Panc1 (cell line): Measurements from ENCODE around the gene MPPE1. TPM values are rescaled to one million over a fixed set of nuclear protein-coding genes. Genes with fewer than 3 reads are reported as not detected.

ENCODE experiments used
- ATAC-seq: fragments of 200-7000 bp; cut with Tn5 transposase; 2 replicates; pipeline ENCODE4 v1.9.1; 2020; ENCODE audit warnings: mild to moderate bottlenecking, moderate library complexity
- Bru-seq: library from RNA; stranded (reverse); fragments of 400-500 nt; gene quantifications from one replicate; lab custom pipeline; 2021; lab: Mats Ljungman, UMichigan
- BruChase-seq, 2 experiments: library from RNA; stranded (reverse); fragments of 400-500 nt; gene quantifications; one replicate each; lab custom pipeline; 2021; lab: Mats Ljungman, UMichigan
- BruUV-seq: library from RNA; stranded (reverse); fragments of 400-500 nt; replicated peaks from 2 replicates; lab custom pipeline; 2021; lab: Mats Ljungman, UMichigan
- CTCF ChIA-PET: fragments of 300-600 bp; sonication (Branson Sonifier 250); formaldehyde crosslinking; loops from one replicate; lab custom pipeline; 2022; ENCODE audit warnings: antibody characterized with exemption; lab: Charles Lee
- POLR2A ChIA-PET: fragments of 300-600 bp; sonication (Branson Sonifier 250); formaldehyde crosslinking; loops from one replicate; lab custom pipeline; 2022; ENCODE audit warnings: antibody characterized with exemption; lab: Charles Lee
- DNase-seq: peaks from one replicate; pipeline ENCODE4 v3.0.0-alpha.2; 2010; ENCODE audit warnings: low read depth, low spot score
- H3K27ac ChIP-seq: 2 replicates; pipeline ENCODE4 v1.5.1; 2011; ENCODE audit warnings: mild to moderate bottlenecking, low read length, inconsistent platforms
- H3K27me3 ChIP-seq: fragments of 200-500 bp; sonication (Bioruptor generic); 2 replicates; pipeline ENCODE4 v1.6.0; 2014; ENCODE audit warnings: low read length, inconsistent platforms; ENCODE audit not compliant: control insufficient read depth, insufficient read depth
- H3K36me3 ChIP-seq: fragments of 200-500 bp; sonication (Bioruptor generic); 2 replicates; pipeline ENCODE4 v1.5.1; 2014; ENCODE audit warnings: inconsistent platforms, mild to moderate bottlenecking, low read length, moderate library complexity; ENCODE audit not compliant: control insufficient read depth, insufficient read depth
- H3K4me1 ChIP-seq: 2 replicates; pipeline ENCODE4 v1.5.1; 2011; ENCODE audit warnings: inconsistent platforms, mild to moderate bottlenecking, low read length, moderate library complexity; ENCODE audit not compliant: control insufficient read depth, insufficient read depth
- H3K4me3 ChIP-seq, 2 experiments: 2 replicates each; pipeline ENCODE4 v1.5.1; 2011 to 2012; ENCODE audit warnings: low read depth in 2 of 2, low read length in 2 of 2, mild to moderate bottlenecking in 2 of 2, inconsistent platforms in 1 of 2, moderate library complexity in 1 of 2
- H3K9me3 ChIP-seq: fragments of 200-500 bp; sonication (Bioruptor generic); 2 replicates; pipeline ENCODE4 v1.5.1; 2014; ENCODE audit warnings: low read depth, mild to moderate bottlenecking, inconsistent platforms, low read length, moderate library complexity; ENCODE audit not compliant: control insufficient read depth, insufficient read depth
- POLR2AphosphoS5 ChIP-seq: IDR thresholded peaks from 2 replicates; pipeline ENCODE4 v1.6.1; 2012; ENCODE audit warnings: mild to moderate bottlenecking, low read depth, low read length, moderate library complexity
- SIN3A ChIP-seq: IDR thresholded peaks from 2 replicates; pipeline ENCODE4 v1.6.1; 2012; ENCODE audit warnings: low read depth, mild to moderate bottlenecking, low read length, moderate library complexity, borderline replicate concordance; ENCODE audit not compliant: insufficient read depth
- TCF7L2 ChIP-seq: IDR thresholded peaks from 2 replicates; pipeline ENCODE4 v1.6.1; 2011; ENCODE audit warnings: mild to moderate bottlenecking, low read depth, low read length, inconsistent platforms
- in situ Hi-C: cut with HindIII; loops from 2 replicates; pipeline ENCODE4 v1.10.0; 2016; ENCODE audit warnings: low sequenced_read_pairs, low pct_unique_long_range_greater_than_20kb
- intact Hi-C: fragments of 100-400 bp; cut with micrococcal nuclease; formaldehyde crosslinking; loops from one replicate; pipeline ENCODE4 v1.10.0; 2022; ENCODE audit not compliant: unreplicated experiment
- long read RNA-seq: library from polyadenylated mRNA; unstranded; transcript quantifications from one replicate; pipeline ENCODE4 v2.0.0, GENCODE V29; 2021; ENCODE audit not compliant: unreplicated experiment
- polyA plus RNA-seq: library from polyadenylated mRNA; unstranded; fragments of >200 nt; gene quantifications from one replicate; pipeline ENCODE4 v1.2.1, GENCODE V29; 2012; ENCODE audit warnings: missing spikeins; ENCODE audit not compliant: insufficient read length
- total RNA-seq: library from RNA; stranded (reverse); gene quantifications from one replicate; pipeline ENCODE4 v1.2.1, GENCODE V29; 2021; ENCODE audit not compliant: unreplicated experiment
- TF ChIP-seq, protein P1 (sequence below): fragments of 450-650 bp; IDR thresholded peaks from 2 replicates; pipeline ENCODE4 v1.5.1; 2017; ENCODE audit warnings: mild to moderate bottlenecking
- TF ChIP-seq, protein P2 (sequence below), 2 experiments: IDR thresholded peaks; 2 replicates each; pipeline ENCODE4 v1.6.1; 2011 to 2012; ENCODE audit warnings: low read depth in 2 of 2, control low read depth in 1 of 2, low read length in 1 of 2, mild to moderate bottlenecking in 1 of 2, moderate library complexity in 1 of 2; ENCODE audit not compliant: insufficient read depth in 1 of 2

MPPE1 gene, protein sequence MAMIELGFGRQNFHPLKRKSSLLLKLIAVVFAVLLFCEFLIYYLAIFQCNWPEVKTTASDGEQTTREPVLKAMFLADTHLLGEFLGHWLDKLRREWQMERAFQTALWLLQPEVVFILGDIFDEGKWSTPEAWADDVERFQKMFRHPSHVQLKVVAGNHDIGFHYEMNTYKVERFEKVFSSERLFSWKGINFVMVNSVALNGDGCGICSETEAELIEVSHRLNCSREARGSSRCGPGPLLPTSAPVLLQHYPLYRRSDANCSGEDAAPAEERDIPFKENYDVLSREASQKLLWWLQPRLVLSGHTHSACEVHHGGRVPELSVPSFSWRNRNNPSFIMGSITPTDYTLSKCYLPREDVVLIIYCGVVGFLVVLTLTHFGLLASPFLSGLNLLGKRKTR
- 37.1 TPM for total RNA-seq
- 31.6 TPM for polyA plus RNA-seq
- Bru-seq, nascent RNA, result percentile 60 among the genes with signal in this experiment
- percentile 70 among the genes with signal in this experiment for BruChase-seq, experiment 1, labeled RNA remaining after a 2-hour chase
- BruChase-seq, experiment 2, labeled RNA remaining after a 6-hour chase, result percentile 69 among the genes with signal in this experiment
- long read RNA-seq, full-length matches to known transcripts, result 25 of 58 reads
- long read RNA-seq, partial matches to known transcripts, result 9 of 58 reads
- long read RNA-seq, other reads (novel, unspliced or antisense), result 24 of 58 reads

DNA sequence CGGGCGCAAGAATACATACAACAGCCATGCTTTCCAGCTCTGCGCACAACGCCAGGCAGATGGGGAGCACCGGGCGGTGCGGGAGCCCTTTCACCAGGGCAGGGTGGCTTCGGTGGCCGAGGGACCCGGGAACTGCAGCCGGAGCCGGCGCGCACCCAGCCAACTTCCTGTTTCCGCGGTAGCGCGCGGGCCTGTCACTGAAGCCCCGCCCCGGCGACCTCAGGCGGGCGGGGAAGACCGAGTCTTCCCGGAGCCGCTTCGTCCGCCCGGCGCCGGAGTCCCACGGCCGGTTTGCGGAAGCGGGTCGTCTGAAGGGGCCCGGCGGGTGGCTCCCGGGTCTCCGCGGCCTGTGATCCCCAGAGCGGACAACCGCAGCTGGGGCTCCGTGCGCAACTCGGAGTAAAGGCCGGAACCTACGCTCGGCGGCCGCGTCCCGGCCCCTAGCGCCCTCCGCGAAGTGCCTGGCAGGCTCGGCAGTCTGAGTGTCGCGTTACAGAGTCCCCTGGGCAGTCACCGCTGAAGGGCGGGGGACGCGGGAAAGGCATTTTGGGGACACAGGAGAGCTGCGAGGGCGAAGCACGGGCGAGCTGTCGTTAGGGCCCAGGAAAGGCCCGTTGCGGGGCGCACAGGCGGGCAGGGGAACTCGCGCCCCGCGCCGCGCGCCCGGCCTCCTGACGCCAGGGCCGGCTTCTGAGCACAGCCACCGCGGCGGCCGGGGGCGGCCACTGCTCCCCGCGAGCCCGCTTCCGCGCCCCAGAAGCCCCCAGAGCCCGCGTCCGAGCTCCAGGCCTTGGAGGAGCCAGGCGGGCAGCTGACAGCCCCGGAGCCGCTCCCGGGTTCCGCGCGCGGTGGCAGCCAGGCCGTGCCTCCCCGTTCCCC is at the start of gene MPPE1:
Gene MPPE1, minus strand, starts transcription at position 136 of the 879 bp plus-strand sequence. CDS start 11,053 bp downstream, outside the sequence.
- Histone ChIP-seq H3K4me3 (peak within 1 kb of the TSS; percentile 77 to 78), H3K27me3 (no peaks in the 10 kb centered on the region), H3K27ac (peak within 1 kb of the TSS; percentile 96), H3K9me3 (no peaks in the 10 kb centered on the region), H3K4me1 (peaks cover 6% of the 10 kb centered on the region; the same call in 1 of the 2 replicates), H3K36me3 (peaks cover 5% of the 10 kb centered on the region)
- in situ Hi-C loops (loop anchor here (25.0 kb wide), 1 partner anchor 104 kb away; no protein-coding TSS in a partner anchor), intact Hi-C loops (no loop called here)
- ChIA-PET CTCF (no interaction called here), POLR2A (no interaction called here)
- BruUV-seq, result no TSS peak
- peak; percentile 97 for ATAC-seq
- TF ChIP-seq POLR2AphosphoS5 (peak; percentile 80), TCF7L2 (peak; percentile 28; the same call in 1 of the 2 replicates), SIN3A (no peak; the same call in 1 of the 2 replicates)
- TF ChIP-seq, protein P1, sequence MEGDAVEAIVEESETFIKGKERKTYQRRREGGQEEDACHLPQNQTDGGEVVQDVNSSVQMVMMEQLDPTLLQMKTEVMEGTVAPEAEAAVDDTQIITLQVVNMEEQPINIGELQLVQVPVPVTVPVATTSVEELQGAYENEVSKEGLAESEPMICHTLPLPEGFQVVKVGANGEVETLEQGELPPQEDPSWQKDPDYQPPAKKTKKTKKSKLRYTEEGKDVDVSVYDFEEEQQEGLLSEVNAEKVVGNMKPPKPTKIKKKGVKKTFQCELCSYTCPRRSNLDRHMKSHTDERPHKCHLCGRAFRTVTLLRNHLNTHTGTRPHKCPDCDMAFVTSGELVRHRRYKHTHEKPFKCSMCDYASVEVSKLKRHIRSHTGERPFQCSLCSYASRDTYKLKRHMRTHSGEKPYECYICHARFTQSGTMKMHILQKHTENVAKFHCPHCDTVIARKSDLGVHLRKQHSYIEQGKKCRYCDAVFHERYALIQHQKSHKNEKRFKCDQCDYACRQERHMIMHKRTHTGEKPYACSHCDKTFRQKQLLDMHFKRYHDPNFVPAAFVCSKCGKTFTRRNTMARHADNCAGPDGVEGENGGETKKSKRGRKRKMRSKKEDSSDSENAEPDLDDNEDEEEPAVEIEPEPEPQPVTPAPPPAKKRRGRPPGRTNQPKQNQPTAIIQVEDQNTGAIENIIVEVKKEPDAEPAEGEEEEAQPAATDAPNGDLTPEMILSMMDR, result no peak
- TF ChIP-seq, protein P2, sequence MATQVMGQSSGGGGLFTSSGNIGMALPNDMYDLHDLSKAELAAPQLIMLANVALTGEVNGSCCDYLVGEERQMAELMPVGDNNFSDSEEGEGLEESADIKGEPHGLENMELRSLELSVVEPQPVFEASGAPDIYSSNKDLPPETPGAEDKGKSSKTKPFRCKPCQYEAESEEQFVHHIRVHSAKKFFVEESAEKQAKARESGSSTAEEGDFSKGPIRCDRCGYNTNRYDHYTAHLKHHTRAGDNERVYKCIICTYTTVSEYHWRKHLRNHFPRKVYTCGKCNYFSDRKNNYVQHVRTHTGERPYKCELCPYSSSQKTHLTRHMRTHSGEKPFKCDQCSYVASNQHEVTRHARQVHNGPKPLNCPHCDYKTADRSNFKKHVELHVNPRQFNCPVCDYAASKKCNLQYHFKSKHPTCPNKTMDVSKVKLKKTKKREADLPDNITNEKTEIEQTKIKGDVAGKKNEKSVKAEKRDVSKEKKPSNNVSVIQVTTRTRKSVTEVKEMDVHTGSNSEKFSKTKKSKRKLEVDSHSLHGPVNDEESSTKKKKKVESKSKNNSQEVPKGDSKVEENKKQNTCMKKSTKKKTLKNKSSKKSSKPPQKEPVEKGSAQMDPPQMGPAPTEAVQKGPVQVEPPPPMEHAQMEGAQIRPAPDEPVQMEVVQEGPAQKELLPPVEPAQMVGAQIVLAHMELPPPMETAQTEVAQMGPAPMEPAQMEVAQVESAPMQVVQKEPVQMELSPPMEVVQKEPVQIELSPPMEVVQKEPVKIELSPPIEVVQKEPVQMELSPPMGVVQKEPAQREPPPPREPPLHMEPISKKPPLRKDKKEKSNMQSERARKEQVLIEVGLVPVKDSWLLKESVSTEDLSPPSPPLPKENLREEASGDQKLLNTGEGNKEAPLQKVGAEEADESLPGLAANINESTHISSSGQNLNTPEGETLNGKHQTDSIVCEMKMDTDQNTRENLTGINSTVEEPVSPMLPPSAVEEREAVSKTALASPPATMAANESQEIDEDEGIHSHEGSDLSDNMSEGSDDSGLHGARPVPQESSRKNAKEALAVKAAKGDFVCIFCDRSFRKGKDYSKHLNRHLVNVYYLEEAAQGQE (IDR thresholded peaks at IDR 0.05; ENCODE audit: insufficient read depth in 1 of 2, low read depth in 2 of 2, low read length in 1 of 2), result no peak
- DNase-seq, result no peak

DNA sequence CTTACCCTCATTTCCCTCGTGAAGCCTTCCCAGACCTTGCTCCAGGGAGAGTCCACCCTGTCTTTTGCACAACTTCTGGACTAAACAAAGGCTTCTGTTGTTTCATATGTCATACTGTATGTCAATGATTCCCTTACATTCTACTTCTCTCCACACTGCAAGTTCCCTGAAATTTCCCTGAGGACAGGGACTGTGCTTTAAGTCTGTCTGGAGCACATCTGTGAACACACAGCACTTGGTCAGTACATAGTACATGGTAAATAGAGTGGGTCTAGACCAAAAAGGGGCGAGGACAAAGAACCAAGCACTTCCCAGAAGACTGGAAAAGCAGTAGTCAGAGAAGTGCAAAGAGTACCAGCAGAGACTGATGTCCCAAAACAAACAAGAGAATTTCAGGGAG is 49.5 kb upstream of the MPPE1 start:
- DNase-seq, result no peak
- Histone ChIP-seq H3K36me3 (no peaks in the 10 kb centered on the region), H3K27me3 (no peaks in the 10 kb centered on the region), H3K9me3 (peaks cover 8% of the 10 kb centered on the region; the same call in 1 of the 2 replicates), H3K4me1 (peaks cover 5% of the 10 kb centered on the region; the same call in 1 of the 2 replicates), H3K4me3 (no peak overlapping the region), H3K27ac (no peak overlapping the region)
- intact Hi-C loops (no loop called here), in situ Hi-C loops (no loop called here)
- CTCF ChIA-PET, result no interaction called here
- BruUV-seq, result no TSS peak
- TF ChIP-seq TCF7L2, result no peak
- TF ChIP-seq, protein P2 (IDR thresholded peaks at IDR 0.05; ENCODE audit: insufficient read depth in 1 of 2, low read depth in 2 of 2, low read length in 1 of 2), result no peak
- TF ChIP-seq, protein P1, result no peak
- TF ChIP-seq POLR2AphosphoS5, result no peak
- TF ChIP-seq SIN3A, result no peak
- ATAC-seq, result no peak
- POLR2A ChIA-PET, result no interaction called here
